Thyroid gland (tissue), 4 donors: Measurements from ENCODE around the gene HK3. TPM values are rescaled to one million over a fixed set of nuclear protein-coding genes. Genes with fewer than 3 reads are reported as not detected.

Experiments
- DNase-seq, 2 donors: peaks; one replicate each; pipeline ENCODE4 v3.0.0-alpha.2; 2019
- H3K27ac ChIP-seq, 3 donors: fragments of 200-600 bp; sonication (generic); 1 replicate in 2 of 3; 2 replicates in 1 of 3; pipeline ENCODE4 v1.5.1; 2016 to 2019; ENCODE audit warnings: mild to moderate bottlenecking in 1 of 3, moderate library complexity in 1 of 3
- H3K27me3 ChIP-seq: fragments of 200-600 bp; sonication (generic); one replicate; pipeline ENCODE4 v1.5.1; 2019
- H3K36me3 ChIP-seq, 2 donors: fragments of 200-600 bp; sonication (generic); one replicate each; pipeline ENCODE4 v1.5.1; 2016 to 2019
- H3K4me1 ChIP-seq, 2 donors: fragments of 200-600 bp; sonication (generic); one replicate each; pipeline ENCODE4 v1.5.1; 2017 to 2019
- H3K4me3 ChIP-seq, 3 donors: fragments of 200-600 bp; sonication (generic); replicated peaks in 1 of 3; 1 replicate in 2 of 3; 2 replicates in 1 of 3; pipeline ENCODE4 v1.5.1; 2016; ENCODE audit warnings: mild to moderate bottlenecking in 1 of 3
- H3K9me3 ChIP-seq: fragments of 200-600 bp; sonication (generic); one replicate; pipeline ENCODE4 v1.5.1; 2017
- CTCF ChIP-seq, 6 experiments: fragments of 200-600 bp in 3 of 6; fragments of 450-650 bp in 3 of 6; sonication (generic) in 3 of 6; IDR thresholded peaks; one replicate each; pipeline ENCODE4 v1.5.1; 2016 to 2019; ENCODE audit warnings: antibody characterized with exemption in 6 of 6, mild to moderate bottlenecking in 2 of 6, inconsistent platforms in 1 of 6, moderate library complexity in 1 of 6
- POLR2A ChIP-seq, 2 donors: fragments of 450-650 bp; IDR thresholded peaks; one replicate each; pipeline ENCODE4 v1.6.1; 2017; ENCODE audit warnings: antibody characterized with exemption in 2 of 2, mild to moderate bottlenecking in 2 of 2, moderate library complexity in 1 of 2
- WGBS, 2 donors: methylation state at CpG; one replicate each; pipeline ENCODE4 v1.1.5; 2017; 5-methylcytosine and 5-hydroxymethylcytosine counted together
- intact Hi-C: fragments of 100-400 bp; cut with DNase I; formaldehyde crosslinking; loops from one replicate; pipeline ENCODE4 v1.15.1; 2023
- total RNA-seq, 4 donors: library from RNA; depleted of rRNA; stranded (reverse); fragments of >200 nt; gene quantifications; one replicate each; pipeline ENCODE4 v1.2.3, GENCODE V29; 2016

HK3 gene
- total RNA-seq, 4 donors from 2014 or later, result 0.67 to 3.1 (median 2.1) TPM

GRCh38 chr5:176888865-176889165 is 10.3 kb downstream of the HK3 start:
- DNase-seq, result no peak
- H3K4me3 ChIP-seq, result no peak overlapping the region
- 86 to 92% methylated on average over 1 of the region's 1 CpG for WGBS, 2 donors
- H3K27me3 ChIP-seq, result no peaks in the 10 kb centered on the region
- H3K36me3 ChIP-seq, result no peaks in the 10 kb centered on the region
- H3K9me3 ChIP-seq, result no peaks in the 10 kb centered on the region
- H3K4me1 ChIP-seq, result no peaks in the 10 kb centered on the region
- TF ChIP-seq CTCF (IDR thresholded peaks at IDR 0.05) (no peak), POLR2A (IDR thresholded peaks at IDR 0.05) (no peak)
- no peak overlapping the region for H3K27ac ChIP-seq
- intact Hi-C loops, result no loop called here

GRCh38 chr5:176888016-176888864 is 10.9 kb downstream of the HK3 start:
- no peaks in the 10 kb centered on the region for H3K9me3 ChIP-seq
- intact Hi-C loops, result no loop called here
- no peaks in the 10 kb centered on the region for H3K36me3 ChIP-seq
- no peaks in the 10 kb centered on the region for H3K27me3 ChIP-seq
- H3K4me1 ChIP-seq, result no peaks in the 10 kb centered on the region
- H3K27ac ChIP-seq, result no peak overlapping the region
- no peak for TF ChIP-seq POLR2A (IDR thresholded peaks at IDR 0.05)
- no peak for TF ChIP-seq CTCF (IDR thresholded peaks at IDR 0.05)
- no peak overlapping the region for H3K4me3 ChIP-seq
- DNase-seq, result no peak
- WGBS, 2 donors, result 83 to 86% methylated on average over 19 to 27 of the region's 27 CpGs

GRCh38 chr5:176887252-176887849 is 11.8 kb downstream of the HK3 start:
- H3K27ac ChIP-seq, result no peak overlapping the region
- H3K36me3 ChIP-seq, result no peaks in the 10 kb centered on the region
- WGBS, 2 donors, result 84 to 95% methylated on average over 12 to 14 of the region's 28 CpGs
- TF ChIP-seq CTCF (IDR thresholded peaks at IDR 0.05) (no peak), POLR2A (IDR thresholded peaks at IDR 0.05) (no peak)
- no peak for DNase-seq
- no peak overlapping the region for H3K4me3 ChIP-seq
- no peaks in the 10 kb centered on the region for H3K4me1 ChIP-seq
- no peaks in the 10 kb centered on the region for H3K9me3 ChIP-seq
- no peaks in the 10 kb centered on the region for H3K27me3 ChIP-seq
- intact Hi-C loops, result no loop called here

- WGBS, 2 donors, result 83 to 85% methylated on average over 5 to 12 of the region's 13 CpGs
- no peaks in the 10 kb centered on the region for H3K36me3 ChIP-seq
- no peak overlapping the region for H3K4me3 ChIP-seq
- H3K27ac ChIP-seq, result no peak overlapping the region
- TF ChIP-seq POLR2A (IDR thresholded peaks at IDR 0.05), result no peak
- H3K27me3 ChIP-seq, result no peaks in the 10 kb centered on the region
- intact Hi-C loops, result no loop called here
- DNase-seq, result no peak
- no peaks in the 10 kb centered on the region for H3K9me3 ChIP-seq
- no peaks in the 10 kb centered on the region for H3K4me1 ChIP-seq
These were observed 12.6 kb downstream of the HK3 start for GRCh38 chr5:176886336-176887251.

- Histone ChIP-seq H3K4me1 (no peaks in the 10 kb centered on the region), H3K27me3 (no peaks in the 10 kb centered on the region), H3K27ac (no peak overlapping the region), H3K9me3 (no peaks in the 10 kb centered on the region), H3K36me3 (no peaks in the 10 kb centered on the region), H3K4me3 (no peak overlapping the region)
- no peak for DNase-seq
- 30 to 54% methylated on average over 4 of the region's 4 CpGs for WGBS, 2 donors
- intact Hi-C loops, result no loop called here
- TF ChIP-seq POLR2A (IDR thresholded peaks at IDR 0.05) (no peak), CTCF (IDR thresholded peaks at IDR 0.05) (no peak)
These were observed 14.6 kb downstream of the HK3 start for GRCh38 chr5:176884571-176884890.
